Mucosa of stomach (tissue), 1 donor: ENCODE data around the gene ZNF343.

Experiments
- H3K27me3 ChIP-seq: one replicate; pipeline ENCODE4 v1.7.0; 2013; ENCODE audit warnings: mild to moderate bottlenecking, low read length; ENCODE audit not compliant: control insufficient read depth, insufficient read depth
- H3K36me3 ChIP-seq: one replicate; pipeline ENCODE4 v1.7.0; 2013; ENCODE audit warnings: low read length; ENCODE audit not compliant: control insufficient read depth, insufficient read depth
- H3K4me1 ChIP-seq: one replicate; pipeline ENCODE4 v1.7.0; 2013; ENCODE audit warnings: mild to moderate bottlenecking, low read length; ENCODE audit not compliant: control insufficient read depth, insufficient read depth
- H3K4me3 ChIP-seq: one replicate; pipeline ENCODE4 v1.7.0; 2013; ENCODE audit warnings: low read length
- H3K9ac ChIP-seq: one replicate; pipeline ENCODE4 v1.7.0; 2013; ENCODE audit warnings: mild to moderate bottlenecking, low read length, moderate library complexity
- H3K9me3 ChIP-seq: one replicate; pipeline ENCODE4 v1.7.0; 2013; ENCODE audit warnings: mild to moderate bottlenecking, low read length, moderate library complexity; ENCODE audit not compliant: control insufficient read depth
- donor health status: Pancreatic carcinoma.

ZNF343 gene

DNA sequence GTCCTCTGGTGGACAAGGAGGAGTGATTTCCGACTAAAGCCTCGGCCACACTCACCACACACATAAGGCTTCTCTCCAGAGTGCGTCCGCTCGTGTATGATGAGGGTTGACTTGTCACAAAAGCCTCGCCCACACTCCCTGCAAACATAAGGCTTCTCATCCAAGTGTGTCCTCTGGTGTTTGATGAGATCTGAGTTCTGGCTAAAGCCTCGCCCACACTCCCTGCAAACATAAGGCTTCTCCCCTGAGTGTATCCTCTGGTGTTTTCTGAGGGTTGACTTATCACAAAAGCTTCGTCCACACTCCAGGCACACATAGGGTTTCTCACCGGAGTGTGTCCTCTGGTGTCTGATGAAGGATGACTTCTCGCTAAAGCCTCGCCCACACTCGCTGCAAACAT, 25.2 kb downstream of the ZNF343 start:
- Histone ChIP-seq H3K9ac (no peak overlapping the region), H3K4me3 (no peak overlapping the region), H3K36me3 (no peaks in the 10 kb centered on the region), H3K27me3 (no peaks in the 10 kb centered on the region), H3K9me3 (no peaks in the 10 kb centered on the region), H3K4me1 (no peaks in the 10 kb centered on the region)

DNA sequence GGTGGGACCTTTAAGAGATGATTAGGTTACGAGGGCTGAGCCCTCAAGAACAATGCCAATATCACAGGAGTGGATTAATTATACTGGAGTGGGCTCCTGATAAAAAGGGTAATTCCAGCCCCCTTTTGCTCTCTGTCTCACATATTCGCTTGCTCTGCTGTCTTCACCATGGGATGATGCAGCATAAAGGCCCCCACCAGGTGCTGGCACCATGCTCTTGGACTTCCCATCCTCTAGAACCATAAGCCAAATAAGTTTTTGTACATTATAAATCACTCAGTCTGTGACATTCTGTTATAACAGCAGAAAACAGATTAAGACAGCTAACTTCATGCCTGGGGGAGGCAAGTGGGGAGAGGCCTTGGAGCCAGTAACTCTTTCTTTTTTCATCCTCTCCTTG, 28.3 kb downstream of the ZNF343 start:
- H3K4me1 ChIP-seq = no peaks in the 10 kb centered on the region
- no peaks in the 10 kb centered on the region for H3K9me3 ChIP-seq
- no peaks in the 10 kb centered on the region for H3K36me3 ChIP-seq
- H3K9ac ChIP-seq = no peak overlapping the region
- H3K27me3 ChIP-seq = no peaks in the 10 kb centered on the region
- H3K4me3 ChIP-seq = no peak overlapping the region

DNA sequence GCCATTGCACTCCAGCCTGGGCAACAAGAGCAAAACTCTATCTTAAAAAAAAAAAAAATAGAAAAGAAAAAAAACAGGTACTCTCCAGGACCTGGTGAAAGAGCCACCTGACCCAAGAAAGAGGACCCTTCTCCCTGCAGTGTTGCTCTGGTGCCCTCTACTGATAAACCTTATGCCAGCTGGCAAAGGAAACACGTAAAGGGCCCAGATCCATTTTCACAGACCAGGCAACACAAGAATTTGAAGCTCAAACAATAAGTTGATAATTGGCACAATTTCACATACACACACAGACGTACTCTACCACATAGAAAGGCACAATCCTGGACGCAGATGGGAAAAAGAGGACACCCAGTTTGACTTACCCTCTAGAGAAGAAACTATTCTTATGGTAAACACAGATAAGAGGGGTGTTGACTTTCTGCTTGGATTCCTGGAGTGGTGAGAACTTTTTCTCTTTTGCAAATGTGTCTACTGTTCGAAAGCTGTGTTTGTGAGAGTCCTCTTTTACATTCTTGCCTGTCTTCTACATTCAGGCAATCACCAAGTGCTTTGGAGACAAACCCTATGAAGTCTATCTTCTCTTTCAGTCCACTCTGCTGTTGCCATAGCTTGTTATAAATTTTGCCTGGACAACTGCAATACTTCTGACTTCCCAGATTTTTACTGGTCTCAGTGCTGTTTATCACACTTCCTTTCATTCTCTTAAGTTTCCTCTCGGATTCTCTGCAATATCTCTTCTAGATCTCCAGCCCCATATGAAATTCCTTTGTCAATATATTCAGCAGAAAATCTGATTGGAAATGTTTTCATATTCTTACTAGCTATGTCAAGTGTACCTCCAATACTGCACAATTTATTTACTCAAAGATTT, 31.7 kb downstream of the ZNF343 start:
- H3K9me3 ChIP-seq = no peaks in the 10 kb centered on the region
- no peaks in the 10 kb centered on the region for H3K27me3 ChIP-seq
- no peaks in the 10 kb centered on the region for H3K4me1 ChIP-seq
- H3K4me3 ChIP-seq = no peak overlapping the region
- H3K9ac ChIP-seq = no peak overlapping the region
- H3K36me3 ChIP-seq = no peaks in the 10 kb centered on the region

DNA sequence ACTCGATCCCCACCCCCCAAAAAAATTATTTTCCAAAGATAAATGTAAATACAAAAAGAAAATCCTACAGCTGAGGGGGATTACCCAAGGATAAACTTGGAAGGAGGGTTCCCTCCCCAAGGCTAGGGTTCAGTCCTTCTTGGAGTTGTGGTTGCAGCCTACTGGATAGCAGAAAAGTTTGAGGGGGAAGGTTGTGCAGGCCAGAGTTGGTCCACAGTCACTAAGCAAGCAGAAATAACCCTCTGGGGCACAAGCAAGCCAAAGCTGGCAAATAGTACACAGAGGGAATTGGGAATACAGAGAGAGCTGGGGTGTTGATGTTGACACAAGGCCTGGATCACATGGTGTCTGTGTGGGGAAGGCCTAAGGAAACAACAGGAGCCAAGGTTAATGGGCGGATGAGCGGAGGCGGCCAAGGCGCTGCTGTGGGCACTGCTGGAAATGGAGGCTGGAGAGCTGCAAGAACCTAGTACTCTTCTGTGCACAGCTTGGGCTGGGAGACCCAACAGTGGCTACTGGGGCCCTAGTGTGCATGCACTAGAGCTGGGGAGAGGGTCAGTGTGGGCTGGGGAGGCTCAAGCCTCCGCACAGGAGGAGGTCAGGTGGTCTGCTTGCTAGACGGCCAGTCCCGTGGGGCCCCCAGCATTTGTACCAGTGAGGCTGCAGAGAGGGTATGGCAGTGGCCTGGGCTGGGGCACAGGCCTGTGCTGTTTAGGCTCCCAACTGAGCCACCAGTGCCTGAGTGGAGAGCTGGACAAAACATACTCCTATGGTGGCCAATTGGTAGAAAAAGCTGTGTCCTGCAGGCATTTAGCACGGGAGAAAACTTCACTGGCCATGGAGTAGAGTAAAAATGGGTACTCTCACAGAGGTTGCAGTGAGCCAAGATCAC, 32.6 kb downstream of the ZNF343 start:
- Histone ChIP-seq H3K9me3 (no peaks in the 10 kb centered on the region), H3K4me1 (peaks cover 4% of the 10 kb centered on the region), H3K36me3 (no peaks in the 10 kb centered on the region), H3K9ac (no peak overlapping the region), H3K4me3 (no peak overlapping the region), H3K27me3 (no peaks in the 10 kb centered on the region)

DNA sequence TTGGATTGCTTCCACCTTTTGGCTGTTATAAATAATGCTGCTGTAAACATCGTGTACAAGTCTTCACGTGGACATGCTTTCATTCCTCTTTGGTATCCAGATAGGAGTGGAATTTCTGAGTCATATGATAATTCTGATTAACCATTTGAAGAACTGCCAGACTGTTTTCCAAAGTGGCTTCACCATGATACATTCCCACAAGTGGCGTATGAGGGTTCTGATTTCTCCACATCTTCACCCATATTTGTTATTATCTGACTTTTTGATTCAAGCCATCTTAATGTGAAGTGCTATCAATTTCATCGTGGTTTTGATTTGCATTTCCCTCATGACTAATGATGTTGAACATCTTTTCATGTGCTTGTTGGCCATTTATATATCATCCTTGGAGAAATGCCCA, 35.2 kb downstream of the ZNF343 start:
- Histone ChIP-seq H3K9ac (no peak overlapping the region), H3K4me1 (peaks cover 16% of the 10 kb centered on the region), H3K27me3 (no peaks in the 10 kb centered on the region), H3K4me3 (no peak overlapping the region), H3K9me3 (no peaks in the 10 kb centered on the region), H3K36me3 (no peaks in the 10 kb centered on the region)

DNA sequence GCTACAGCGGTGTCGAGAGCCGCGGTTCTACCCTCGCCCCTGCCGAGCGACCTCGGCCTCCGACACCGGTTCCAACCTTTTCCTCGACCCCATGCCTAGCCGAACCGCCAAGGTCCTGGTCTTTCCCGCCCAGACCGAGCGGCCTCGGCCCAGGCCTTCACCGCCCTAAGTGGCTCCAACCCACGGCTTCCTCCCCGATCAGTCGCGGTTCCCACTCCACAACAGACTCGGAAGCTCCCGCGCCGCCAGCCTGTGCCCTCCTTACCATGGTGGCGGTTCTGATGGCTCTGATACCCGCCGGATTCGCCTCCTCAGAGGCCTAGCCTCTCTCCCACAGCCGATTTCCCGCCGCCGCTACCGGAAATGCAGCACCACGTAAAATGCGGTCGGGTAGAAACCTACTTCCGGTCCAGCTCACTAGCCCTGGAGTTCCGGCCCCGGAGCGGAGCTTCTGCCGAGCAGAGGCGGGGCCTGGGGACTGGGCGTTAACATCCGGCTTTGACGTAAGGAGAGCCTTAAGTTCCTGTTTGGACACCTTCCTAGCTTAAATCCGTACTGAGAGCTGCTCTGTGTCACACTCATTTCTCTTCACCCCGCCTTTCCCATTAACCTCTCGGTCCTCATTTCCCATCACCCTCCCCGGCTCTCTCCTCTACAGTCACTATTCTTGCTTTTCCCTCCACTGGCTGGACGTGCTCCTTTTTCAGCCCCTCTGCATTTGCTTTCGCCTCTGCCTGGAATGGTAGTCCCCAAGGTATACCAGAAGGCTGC, 38.1 kb downstream of the ZNF343 start, which contains the start of gene SNRPB:
Gene SNRPB (minus strand): TSS at position 367 of the 771 bp plus-strand sequence. CDS start 99 bp downstream, at position 268.
- peaks cover 16% of the 10 kb centered on the region for H3K4me1 ChIP-seq
- peak within 1 kb of the TSS; percentile 82 for H3K9ac ChIP-seq
- H3K9me3 ChIP-seq = no peaks in the 10 kb centered on the region

DNA sequence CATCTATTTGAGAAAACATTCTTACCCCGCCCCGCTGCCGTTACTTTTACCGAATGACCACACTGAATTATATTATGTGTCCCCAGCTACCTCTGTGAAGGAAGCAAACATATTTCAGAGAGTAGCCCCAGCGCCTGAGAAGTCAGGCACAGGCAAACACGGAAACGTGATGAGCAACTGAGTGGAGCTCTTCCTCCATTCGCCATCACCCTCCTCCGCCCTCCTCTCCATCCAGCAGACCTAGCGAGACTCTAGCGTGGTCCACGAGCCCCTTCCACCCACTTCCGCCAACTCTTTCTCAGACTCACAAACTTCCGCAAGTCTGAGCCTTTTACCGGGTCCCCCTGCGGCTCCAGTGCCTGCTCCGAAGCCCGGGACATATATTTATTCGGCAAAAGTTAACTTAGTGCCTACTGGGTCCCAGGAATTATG, 38.7 kb downstream of the ZNF343 start:
- Histone ChIP-seq H3K4me3 (peak overlapping the region; percentile 46), H3K9me3 (no peaks in the 10 kb centered on the region), H3K36me3 (no peaks in the 10 kb centered on the region), H3K9ac (peak overlapping the region; percentile 82), H3K4me1 (peaks cover 16% of the 10 kb centered on the region), H3K27me3 (no peaks in the 10 kb centered on the region)

More for the DNA sequence above, 38.1 kb downstream of the ZNF343 start, which contains the start of gene SNRPB:
- no peaks in the 10 kb centered on the region for H3K36me3 ChIP-seq
- peak within 1 kb of the TSS; percentile 46 for H3K4me3 ChIP-seq
- no peaks in the 10 kb centered on the region for H3K27me3 ChIP-seq

DNA sequence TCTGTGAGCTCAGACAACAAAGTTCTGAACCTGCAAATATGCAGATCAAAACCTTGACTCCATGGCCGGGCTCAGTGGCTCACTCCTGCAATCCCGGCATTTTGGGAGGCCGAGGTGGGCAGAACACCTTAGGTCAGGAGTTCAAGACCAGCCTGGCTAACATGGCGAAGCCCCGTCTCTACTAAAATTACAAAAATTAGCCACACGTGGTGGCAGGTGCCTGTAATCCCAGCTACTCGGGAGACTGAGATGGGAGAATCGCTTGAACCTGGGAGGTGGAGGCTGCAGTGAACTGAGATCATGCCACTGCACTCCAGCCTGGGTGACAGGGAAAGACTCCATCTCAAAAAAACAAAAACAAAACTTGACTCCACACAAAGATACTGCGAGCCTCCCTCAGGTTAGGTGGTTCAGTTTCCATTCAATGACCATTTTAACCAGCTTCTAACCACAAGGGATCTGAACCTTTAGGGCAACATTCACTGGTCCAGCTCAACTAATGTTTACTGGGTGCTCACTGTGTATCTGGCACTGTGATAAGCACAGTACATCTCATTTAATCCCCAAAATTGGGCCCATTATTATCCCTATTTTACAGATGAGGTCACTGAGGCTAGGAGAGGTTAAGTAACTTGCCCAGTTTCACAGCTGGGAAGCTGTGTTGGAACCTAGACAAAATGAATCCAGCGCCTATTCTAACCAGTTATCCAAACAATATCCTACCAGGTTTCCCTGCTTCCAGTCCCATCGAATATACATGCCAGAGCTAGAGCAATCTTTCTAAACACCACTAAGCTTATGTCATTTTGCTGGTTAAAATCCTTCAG, 39.9 kb downstream of the ZNF343 start:
- no peaks in the 10 kb centered on the region for H3K27me3 ChIP-seq
- H3K4me1 ChIP-seq = peaks cover 16% of the 10 kb centered on the region
- no peaks in the 10 kb centered on the region for H3K9me3 ChIP-seq
- peaks cover 4% of the 10 kb centered on the region for H3K36me3 ChIP-seq
- H3K4me3 ChIP-seq = no peak overlapping the region
- H3K9ac ChIP-seq = peak overlapping the region; percentile 82

DNA sequence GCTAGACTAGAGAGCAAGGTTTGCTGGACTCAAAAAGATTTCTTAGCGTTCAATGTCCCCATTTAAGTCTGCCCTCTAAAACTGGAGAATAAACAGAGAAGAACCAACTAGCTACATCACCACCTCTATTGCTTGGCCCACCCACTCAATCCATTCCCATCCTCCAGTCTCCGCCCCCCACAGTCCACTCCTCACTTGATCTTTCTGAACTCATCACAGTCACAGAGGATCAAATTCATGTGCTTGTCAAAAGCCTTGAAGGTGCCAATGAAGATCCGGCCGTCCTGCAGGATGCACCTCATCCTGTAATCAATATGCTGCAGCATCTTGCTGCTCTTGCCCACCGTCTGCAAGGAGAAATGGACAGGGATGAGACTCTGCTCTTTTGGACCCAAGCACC, 41.3 kb downstream of the ZNF343 start:
- Histone ChIP-seq H3K4me1 (peaks cover 16% of the 10 kb centered on the region), H3K4me3 (no peak overlapping the region), H3K27me3 (no peaks in the 10 kb centered on the region), H3K36me3 (peaks cover 18% of the 10 kb centered on the region), H3K9ac (no peak overlapping the region), H3K9me3 (no peaks in the 10 kb centered on the region)

DNA sequence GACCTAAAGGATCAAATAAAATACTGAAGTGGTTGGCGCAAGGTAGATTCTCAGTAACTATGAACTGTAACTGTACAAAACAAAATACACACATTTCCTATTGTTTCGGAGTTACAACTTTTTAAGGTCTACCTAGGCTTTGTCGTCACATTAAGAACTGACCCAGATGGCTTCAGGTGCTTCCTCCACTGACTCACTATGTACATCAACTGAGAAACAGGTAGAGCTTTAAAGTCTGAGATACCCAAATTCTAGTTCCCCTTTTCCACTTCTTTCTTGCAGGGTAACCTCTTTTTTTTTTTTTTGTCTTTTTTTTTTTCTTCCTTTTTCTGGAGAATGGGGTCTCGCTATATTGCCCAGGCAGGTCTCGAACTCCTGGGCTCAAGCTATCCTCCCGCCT, 43.6 kb downstream of the ZNF343 start:
- no peaks in the 10 kb centered on the region for H3K9me3 ChIP-seq
- H3K27me3 ChIP-seq = no peaks in the 10 kb centered on the region
- H3K4me1 ChIP-seq = peaks cover 9% of the 10 kb centered on the region
- no peak overlapping the region for H3K9ac ChIP-seq
- H3K4me3 ChIP-seq = no peak overlapping the region
- H3K36me3 ChIP-seq = peaks cover 30% of the 10 kb centered on the region
